GM21528 (cell line): ENCODE results near the gene COMMD4.
"Not testable (repeated sequence)": the region's sequence is repeated elsewhere in the genome, so short reads cannot be mapped to it uniquely, and the experiment has no call there.

ENCODE experiments used
- ATAC-seq: cut with Tn5 transposase; IDR thresholded peaks from one replicate; pipeline ENCODE4 v1.9.1; 2021; ENCODE audit warnings: mild to moderate bottlenecking, moderate library complexity; ENCODE audit not compliant: unreplicated experiment, low FRiP score

The COMMD4 gene

DNA sequence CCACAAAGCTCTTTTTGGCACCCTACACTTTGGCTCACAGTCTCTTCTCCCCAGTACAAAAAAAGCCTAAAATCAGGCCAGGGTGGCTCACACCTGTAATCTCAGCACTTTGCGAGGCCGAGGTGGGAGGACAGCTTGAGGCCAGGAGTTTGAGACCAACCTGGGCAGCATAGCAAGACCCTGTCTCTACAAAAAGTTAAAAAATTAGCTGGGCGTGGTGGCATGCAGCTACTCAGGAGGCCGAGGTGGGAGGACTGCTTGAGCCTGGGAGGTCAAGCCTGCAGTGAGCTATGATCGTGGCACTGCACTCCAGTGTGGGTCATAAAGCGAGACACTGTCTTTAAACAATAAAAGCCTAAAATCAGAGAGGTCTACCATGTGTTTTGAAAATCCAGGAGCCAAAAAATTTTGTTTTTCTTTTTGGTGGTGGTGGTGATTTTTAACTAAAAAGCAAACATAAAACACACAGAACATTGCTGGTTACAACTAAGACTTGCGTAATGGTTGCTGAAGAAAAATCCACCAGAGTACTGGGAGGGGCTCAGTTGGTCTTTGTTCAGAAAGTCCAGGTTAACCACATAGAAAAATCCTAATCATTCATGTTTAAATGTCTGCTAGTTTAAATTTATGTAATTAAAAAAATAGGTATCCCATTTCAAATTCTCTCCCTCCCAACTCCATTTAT, 34.2 kb downstream of the COMMD4 start:
- no peak for ATAC-seq

DNA sequence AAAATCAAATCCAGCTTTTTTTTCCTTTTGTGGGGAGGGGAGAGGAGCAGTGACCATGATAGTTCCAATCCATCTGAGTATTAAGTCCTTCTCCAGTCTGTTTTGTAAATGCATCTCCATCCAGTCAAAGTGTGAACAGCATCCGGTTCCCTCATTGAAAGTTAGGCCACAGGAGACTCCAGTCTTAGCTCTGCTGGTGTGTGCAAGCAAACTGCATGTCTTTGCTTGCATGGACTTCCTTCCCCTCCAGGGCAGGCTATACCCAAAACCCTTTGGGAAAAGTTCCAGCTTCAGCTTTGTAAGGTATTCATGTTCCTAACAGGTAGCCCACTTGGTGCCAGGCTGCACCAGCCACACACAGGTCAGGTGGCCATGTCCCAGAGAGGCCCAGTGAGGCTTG, 35.6 kb downstream of the COMMD4 start:
- ATAC-seq, result no peak

DNA sequence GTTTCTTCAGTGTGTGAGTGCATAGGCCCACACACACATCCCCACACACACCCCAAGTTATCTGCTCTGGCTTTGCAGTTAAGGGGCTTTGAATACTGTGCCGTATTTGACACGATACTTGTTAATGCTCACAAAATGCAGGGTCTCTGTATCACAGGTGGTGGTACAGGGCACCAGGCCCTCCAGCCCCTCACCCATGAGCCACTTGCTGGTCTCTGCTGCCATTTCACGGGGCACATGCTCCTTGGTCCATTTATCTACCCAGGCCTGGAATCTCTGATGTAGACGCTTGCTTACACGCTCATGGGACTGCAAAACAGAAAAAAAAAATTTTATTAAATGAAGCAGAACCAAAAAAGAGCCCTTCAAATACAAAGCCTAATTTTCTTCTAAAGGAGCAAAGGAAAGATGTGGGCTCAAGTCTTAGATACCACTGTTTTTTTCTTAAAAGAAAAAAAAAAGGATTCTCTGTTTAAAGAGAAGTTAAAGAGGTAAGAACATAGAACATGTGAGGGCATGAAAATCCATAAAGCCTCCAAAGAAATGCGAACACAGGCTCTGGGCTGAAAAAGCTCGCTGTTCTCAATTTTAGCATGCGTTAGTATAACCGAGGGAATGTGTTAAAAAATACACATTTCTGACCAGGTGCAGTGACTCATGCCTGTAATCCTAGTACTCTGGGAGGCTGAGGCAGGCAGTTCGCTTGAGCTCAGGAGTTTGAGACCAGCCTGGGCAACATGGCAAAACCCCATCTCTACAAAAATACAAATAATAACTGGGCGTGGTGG, 36.2 kb downstream of the COMMD4 start:
- ATAC-seq, result no peak

DNA sequence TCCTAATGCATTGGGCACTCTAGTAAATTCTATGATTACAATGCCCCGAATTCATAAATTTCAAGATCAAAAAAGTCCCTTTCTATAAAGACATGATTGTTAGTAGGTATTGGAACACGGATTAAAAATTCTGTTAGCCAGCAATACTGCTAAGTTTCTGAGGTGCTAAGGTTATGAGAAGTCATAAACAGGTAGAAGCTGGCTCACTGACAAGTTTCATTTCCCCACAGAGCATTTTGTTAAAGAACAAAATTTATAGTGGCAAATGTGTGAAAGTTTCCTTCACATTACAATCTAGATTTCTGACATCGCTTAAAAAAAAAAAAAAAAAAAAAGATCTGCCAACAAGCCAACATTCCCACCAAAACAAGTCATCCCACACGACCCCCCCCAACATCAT, 44.9 kb downstream of the COMMD4 start:
- no peak for ATAC-seq

DNA sequence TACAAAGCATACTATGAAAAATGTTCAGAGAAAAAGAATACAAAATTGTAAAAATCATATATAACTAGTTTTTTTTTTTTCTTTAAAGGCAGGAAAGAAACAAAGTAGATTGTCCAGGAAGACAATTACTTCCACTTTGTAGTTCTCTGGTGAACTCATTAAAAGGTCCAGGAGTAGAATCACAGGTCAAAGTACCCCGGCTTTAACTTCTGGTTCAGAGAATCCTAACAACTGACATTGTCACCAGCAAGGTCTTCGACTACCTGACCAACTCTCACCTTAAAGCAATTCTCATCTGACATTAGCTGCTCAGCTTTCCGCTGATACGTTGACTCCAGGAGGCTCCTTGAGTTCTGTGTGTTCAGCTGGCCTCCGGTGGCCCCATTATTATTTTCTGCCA, 48.1 kb downstream of the COMMD4 start:
- ATAC-seq, result not testable (repeated sequence)
